Measurements from ENCODE around the gene OR5B21.

The OR5B21 gene

DNA sequence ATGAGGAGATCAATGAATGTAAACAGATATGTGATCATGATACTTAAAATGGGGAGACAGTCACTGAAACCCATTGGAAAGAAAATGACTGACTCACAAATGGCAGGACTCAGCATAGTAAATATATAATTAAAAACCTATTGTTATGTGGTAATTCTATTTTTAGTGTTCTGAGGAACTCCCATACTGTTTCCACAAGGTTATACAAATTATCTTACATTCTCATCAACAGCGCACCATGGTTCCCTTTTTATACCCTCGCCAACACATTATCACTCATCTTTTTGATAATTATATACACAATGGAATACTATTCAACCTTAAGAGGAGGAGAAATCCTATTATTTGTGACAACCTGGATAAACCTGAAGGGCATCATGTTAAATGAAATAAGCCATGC, 17.1 kb downstream of the OR5B21 start:
- no peak for DNase-seq

GRCh38 chr11:58487170-58487569, 20.7 kb downstream of the OR5B21 start:
- peak; percentile 44 for DNase-seq

GRCh38 chr11:58485961-58486360, 21.9 kb downstream of the OR5B21 start:
- no peak for DNase-seq

DNA sequence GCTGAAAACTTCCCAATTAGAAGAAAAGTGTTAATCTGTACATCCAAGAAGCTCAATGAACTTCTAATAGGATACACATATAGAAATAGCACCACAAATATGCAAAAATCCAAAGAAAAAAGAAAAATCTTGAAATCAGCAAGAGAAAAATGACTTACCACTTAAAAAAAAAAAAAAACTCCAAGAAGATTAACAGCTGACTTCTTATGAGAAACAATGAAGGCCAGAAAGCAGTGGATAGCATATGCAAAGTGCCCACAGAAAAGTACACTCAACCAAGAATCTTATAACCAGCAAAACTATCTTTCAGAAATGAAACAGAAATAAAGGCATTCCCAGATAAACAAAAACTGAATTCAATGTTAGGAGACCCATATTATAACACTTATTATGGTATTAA, 36.0 kb downstream of the OR5B21 start:
- no peak for DNase-seq

GRCh38 chr11:58466293-58466692, 41.6 kb downstream of the OR5B21 start:
- DNase-seq, result no peak

- DNase-seq, result no peak
Observed at GRCh38 chr11:58465690-58466089, 42.2 kb downstream of the OR5B21 start.

Measured in NCI-H82 (cell line).